GM04504 (cell line): ENCODE results near the gene DYNC2LI1.

Experiments used
- DNase-seq: peaks from one replicate; pipeline ENCODE4 v3.0.0-alpha.2; 2012; ENCODE audit warnings: low read depth

The DYNC2LI1 gene

DNA sequence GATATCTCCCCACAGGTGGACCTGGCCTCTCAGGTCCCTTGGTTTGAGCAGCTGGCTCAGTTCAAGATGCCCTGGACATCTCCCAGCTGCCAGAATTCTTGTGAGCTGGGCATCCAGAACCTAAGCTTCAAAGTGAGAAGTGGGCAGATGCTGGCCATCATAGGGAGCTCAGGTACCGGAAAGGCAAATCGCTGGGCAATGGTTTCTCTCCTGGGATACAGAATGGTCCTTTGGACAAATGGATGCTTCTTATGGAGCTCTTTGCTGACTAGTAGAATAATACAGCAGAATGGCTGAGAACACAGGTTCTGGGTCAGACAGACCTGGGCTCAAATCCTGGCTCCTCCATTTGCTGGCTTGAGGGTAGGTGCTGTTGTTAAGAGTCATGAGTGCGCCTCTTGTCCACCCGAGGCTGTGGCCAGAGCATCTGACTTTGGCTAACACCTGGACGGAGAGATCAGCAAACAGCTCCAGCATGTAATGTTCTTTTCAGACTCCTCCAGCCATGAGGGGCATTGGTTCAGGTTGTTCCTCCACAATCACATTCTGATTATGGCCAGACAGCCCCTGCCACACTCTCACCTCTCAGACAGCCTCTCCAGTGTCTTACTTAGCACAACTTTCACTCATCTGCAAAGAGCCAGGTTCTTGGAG, 72.4 kb downstream of the DYNC2LI1 start:
- no peak for DNase-seq

DNA sequence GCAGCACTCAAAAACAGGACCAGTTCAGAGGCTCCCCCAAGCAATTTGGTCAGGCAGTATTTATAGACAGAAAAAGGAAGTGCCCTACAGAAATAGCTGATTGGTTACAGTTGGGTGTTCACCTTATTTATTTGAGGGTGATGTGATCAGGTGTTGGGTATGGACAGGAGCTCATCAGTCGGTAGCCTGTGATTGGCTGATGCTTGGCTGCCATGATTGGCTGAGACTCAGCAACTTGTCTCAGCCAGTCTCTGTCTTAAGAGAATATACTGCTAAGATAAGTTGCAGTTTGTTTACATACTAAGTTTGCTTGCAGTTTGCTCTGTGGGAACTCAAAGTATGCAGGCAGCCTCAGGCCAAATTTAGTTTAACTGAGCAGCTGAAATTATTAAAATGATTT, 74.4 kb downstream of the DYNC2LI1 start:
- DNase-seq: no peak

DNA sequence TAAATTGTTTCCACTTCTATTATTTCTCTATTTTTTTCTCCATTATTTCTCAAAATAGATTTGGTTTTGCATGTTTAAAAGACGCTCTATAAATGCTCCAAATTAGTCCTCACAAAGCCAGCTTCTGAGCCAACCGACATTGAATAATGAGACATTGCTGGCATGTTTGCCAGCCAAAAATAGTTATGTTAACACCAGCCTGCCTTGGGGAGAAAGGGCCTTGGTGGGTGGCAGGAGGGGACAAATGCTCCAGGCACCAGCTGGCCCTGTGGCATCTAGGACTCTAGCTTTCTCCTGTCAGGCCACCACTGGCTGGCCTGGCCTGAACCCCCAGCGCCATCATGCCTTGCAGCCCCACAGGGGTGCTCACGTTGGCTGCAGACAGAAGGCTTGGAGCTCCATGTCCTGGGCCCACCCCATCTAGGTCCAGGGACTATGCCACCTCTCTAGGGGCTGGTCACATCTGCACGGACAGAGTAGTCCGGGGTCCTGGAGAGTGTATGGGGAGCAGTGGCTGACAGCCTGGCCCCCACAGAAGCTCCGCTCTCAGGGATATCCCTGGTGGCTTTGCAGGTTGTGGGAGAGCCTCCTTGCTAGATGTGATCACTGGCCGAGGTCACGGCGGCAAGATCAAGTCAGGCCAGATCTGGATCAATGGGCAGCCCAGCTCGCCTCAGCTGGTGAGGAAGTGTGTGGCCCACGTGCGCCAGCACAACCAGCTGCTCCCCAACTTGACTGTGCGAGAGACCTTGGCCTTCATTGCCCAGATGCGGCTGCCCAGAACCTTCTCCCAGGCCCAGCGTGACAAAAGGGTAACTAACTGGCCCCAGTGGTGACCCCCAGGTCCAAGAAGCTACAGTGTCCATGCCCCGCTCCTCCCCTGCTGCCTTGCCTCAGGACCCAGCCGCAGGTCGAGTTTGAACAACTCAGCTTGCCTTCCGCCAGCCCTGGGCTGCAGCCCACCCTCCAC, 77.5 kb downstream of the DYNC2LI1 start:
- no peak for DNase-seq

DNA sequence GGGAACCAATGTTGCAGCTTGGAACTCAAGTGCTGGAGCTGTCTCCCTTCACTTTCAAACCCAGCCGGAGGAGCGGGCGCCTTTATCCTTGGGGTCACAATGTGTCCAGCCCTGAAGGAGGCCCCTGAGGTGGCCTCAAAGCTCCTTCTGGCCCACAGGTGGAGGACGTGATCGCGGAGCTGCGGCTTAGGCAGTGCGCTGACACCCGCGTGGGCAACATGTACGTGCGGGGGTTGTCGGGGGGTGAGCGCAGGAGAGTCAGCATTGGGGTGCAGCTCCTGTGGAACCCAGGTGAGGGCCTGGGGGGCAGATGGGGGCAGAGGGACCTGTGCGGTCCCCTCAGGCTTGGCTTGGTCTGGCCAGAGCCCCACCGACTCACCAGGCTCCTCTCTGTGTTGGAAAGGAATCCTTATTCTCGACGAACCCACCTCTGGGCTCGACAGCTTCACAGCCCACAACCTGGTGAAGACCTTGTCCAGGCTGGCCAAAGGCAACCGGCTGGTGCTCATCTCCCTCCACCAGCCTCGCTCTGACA, 78.4 kb downstream of the DYNC2LI1 start:
- DNase-seq: no peak

DNA sequence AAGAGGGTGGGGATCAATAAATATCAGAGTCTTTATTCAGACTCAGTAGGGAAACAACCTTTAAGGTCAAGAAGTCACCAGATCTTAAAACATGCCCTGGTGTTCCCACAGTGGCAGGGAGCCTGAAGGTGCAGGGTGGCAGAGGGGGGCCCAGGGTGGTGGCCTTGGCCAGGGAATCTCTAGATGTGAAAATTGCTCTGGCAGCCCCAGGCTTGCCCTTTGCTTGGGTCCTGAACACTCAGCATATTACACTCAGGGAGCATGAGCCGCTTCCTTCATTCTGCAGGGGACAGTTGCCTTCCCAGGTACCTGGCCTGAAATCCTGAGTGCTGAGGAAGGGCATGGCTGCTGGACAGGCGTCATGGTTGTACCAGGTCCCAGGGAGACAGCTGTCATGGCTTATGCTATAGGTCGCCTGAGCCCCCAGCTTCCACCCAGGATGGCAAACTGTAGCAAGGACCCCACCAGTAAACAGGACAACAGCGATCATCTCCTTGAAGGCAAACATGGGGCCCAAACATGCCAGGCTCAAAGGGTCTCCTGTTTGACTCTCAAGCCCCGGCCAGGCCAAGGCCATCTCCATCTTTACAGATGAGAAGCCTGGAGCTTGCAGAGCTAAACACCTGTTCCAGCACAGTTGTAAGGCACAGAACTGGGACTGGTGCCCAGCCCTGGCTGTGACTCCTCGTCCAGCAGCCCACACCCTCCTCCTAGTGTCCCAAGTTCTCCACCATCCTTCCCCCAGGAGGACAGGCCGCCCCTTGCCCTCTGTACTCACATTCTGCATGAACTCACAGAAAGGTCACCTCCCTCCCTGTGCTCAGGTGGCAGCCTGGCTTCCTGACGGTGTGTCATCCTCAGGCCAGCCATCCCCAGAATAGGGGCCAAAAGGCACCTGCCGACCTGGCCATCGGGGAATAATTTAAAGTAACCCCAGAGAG, 79.6 kb downstream of the DYNC2LI1 start:
- no peak for DNase-seq

DNA sequence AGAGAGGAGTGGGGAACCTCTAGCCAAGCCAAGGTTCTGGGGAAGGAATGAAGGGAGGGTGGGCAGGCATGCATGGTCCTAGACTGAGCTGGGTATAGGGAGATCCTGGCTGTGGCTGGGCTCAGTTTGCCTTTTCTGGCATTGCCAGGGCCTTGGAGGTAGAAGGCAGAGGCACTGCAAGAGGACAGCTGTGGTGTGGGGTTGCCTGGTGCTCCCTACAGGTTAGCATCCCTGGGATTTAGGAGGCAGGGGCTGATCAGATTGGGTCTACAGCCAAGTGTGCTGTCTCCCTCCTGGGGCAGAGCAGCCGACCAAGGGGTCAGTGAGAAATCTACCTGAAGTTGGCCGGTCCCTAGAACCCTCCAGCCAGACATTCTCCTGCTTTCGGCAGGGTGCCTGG, 80.8 kb downstream of the DYNC2LI1 start:
- no peak for DNase-seq

DNA sequence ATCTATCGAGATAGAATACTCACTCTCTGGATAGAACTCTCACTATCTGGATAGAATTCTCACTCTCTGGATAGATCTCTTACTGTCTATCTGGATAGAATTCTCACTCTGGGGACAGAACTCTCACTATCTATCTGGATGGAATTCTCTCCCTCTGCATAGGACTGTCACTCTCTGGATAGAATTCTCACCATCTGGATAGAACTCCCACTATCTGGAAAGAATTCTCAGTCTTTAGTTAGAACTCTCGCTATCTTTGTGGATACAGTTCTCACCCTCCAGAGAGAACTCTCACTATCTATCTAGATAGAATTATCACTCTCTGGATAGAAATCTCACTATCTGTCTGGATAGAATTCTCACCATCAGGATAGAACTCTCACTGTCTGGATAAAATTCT, 81.5 kb downstream of the DYNC2LI1 start:
- DNase-seq: no peak
